Mesenchymal stem cell (in vitro differentiated cells and primary cell): ENCODE data around the gene SEMA3A. TPM values are rescaled to one million over a fixed set of nuclear protein-coding genes. Genes with fewer than 3 reads are reported as not detected.
"Not testable (repeated sequence)": the region's sequence is repeated elsewhere in the genome, so short reads cannot be mapped to it uniquely, and the experiment has no call there.

Experiments
- DNase-seq: peaks from one replicate; pipeline ENCODE4 v3.0.0-alpha.2; 2013
- H2AFZ ChIP-seq: one replicate; pipeline ENCODE4 v1.6.1; 2013; ENCODE audit warnings: low read depth, mild to moderate bottlenecking, control low read depth, inconsistent platforms, low read length, moderate library complexity
- H2AK5ac ChIP-seq: 2 replicates; pipeline ENCODE4 v1.6.1; 2013; ENCODE audit warnings: low read length, moderate library complexity, mild to moderate bottlenecking, inconsistent platforms; ENCODE audit not compliant: severe bottlenecking
- H2BK120ac ChIP-seq: one replicate; pipeline ENCODE4 v1.6.1; 2013; ENCODE audit warnings: low read depth, mild to moderate bottlenecking, inconsistent platforms, low read length, moderate library complexity
- H2BK12ac ChIP-seq, 2 experiments: one replicate each; pipeline ENCODE4 v1.6.1; 2013; ENCODE audit warnings: inconsistent platforms in 2 of 2, low read length in 2 of 2, mild to moderate bottlenecking in 2 of 2, moderate library complexity in 2 of 2, control low read depth in 1 of 2
- H2BK15ac ChIP-seq: one replicate; pipeline ENCODE4 v1.6.1; 2013; ENCODE audit warnings: mild to moderate bottlenecking, low read depth, inconsistent platforms; ENCODE audit not compliant: poor library complexity, severe bottlenecking
- H2BK5ac ChIP-seq: 2 replicates; pipeline ENCODE4 v1.6.1; 2013; ENCODE audit warnings: low read depth, mild to moderate bottlenecking, low read length, control low read depth, inconsistent platforms; ENCODE audit not compliant: poor library complexity, severe bottlenecking
- H3K14ac ChIP-seq, 2 experiments: one replicate each; pipeline ENCODE4 v1.6.1; 2013; ENCODE audit warnings: inconsistent platforms in 2 of 2, low read length in 2 of 2, control low read depth in 1 of 2, mild to moderate bottlenecking in 1 of 2, moderate library complexity in 1 of 2
- H3K18ac ChIP-seq, 2 experiments: one replicate each; pipeline ENCODE4 v1.6.1; 2013; ENCODE audit warnings: inconsistent platforms in 2 of 2, low read length in 2 of 2, control low read depth in 1 of 2, low read depth in 1 of 2, mild to moderate bottlenecking in 1 of 2
- H3K23ac ChIP-seq, 2 experiments: one replicate each; pipeline ENCODE4 v1.6.1; 2013; ENCODE audit warnings: inconsistent platforms in 2 of 2, low read length in 2 of 2, mild to moderate bottlenecking in 2 of 2, moderate library complexity in 2 of 2, control low read depth in 1 of 2
- H3K27ac ChIP-seq: 2 replicates; pipeline ENCODE4 v1.5.1; 2013; ENCODE audit warnings: mild to moderate bottlenecking, moderate library complexity, low read length, control low read depth, inconsistent platforms; ENCODE audit not compliant: poor library complexity, severe bottlenecking
- H3K27me3 ChIP-seq, 2 experiments: 2 replicates each; pipeline versions ENCODE4 v1.6.1 to v1.7.0; 2013; ENCODE audit warnings: low read length in 2 of 2, mild to moderate bottlenecking in 2 of 2, moderate library complexity in 2 of 2, control low read depth in 1 of 2, inconsistent platforms in 1 of 2; ENCODE audit not compliant: control insufficient read depth in 1 of 2, insufficient read depth in 1 of 2
- H3K36me3 ChIP-seq, 2 experiments: 2 replicates each; pipeline versions ENCODE4 v1.6.1 to v1.7.0; 2013; ENCODE audit warnings: low read length in 2 of 2, control low read depth in 1 of 2, inconsistent platforms in 1 of 2, low read depth in 1 of 2, mild to moderate bottlenecking in 1 of 2; ENCODE audit not compliant: insufficient read depth in 2 of 2, control insufficient read depth in 1 of 2
- H3K4ac ChIP-seq, 2 experiments: one replicate each; pipeline ENCODE4 v1.6.1; 2013; ENCODE audit warnings: inconsistent platforms in 2 of 2, low read length in 2 of 2, mild to moderate bottlenecking in 2 of 2, moderate library complexity in 2 of 2, control low read depth in 1 of 2, low read depth in 1 of 2
- H3K4me1 ChIP-seq: 2 replicates; pipeline ENCODE4 v1.6.1; 2013; ENCODE audit warnings: low read depth, low read length, control low read depth; ENCODE audit not compliant: control insufficient read depth, insufficient read depth
- H3K4me2 ChIP-seq: 2 replicates; pipeline ENCODE4 v1.6.1; 2013; ENCODE audit warnings: low read length, mild to moderate bottlenecking, inconsistent platforms; ENCODE audit not compliant: poor library complexity, severe bottlenecking
- H3K4me3 ChIP-seq, 2 experiments: 2 replicates each; pipeline versions ENCODE4 v1.5.1 to v1.7.0; 2013; ENCODE audit warnings: low read length in 2 of 2, mild to moderate bottlenecking in 2 of 2, control low read depth in 1 of 2, low read depth in 1 of 2; ENCODE audit not compliant: insufficient read depth in 1 of 2
- H3K79me1 ChIP-seq: replicated peaks from 2 replicates; pipeline ENCODE4 v1.6.1; 2013; ENCODE audit warnings: mild to moderate bottlenecking, control low read depth, low read length, inconsistent platforms; ENCODE audit not compliant: poor library complexity, severe bottlenecking
- H3K9ac ChIP-seq: 2 replicates; pipeline ENCODE4 v1.7.0; 2013; ENCODE audit warnings: mild to moderate bottlenecking, low read length, moderate library complexity
- H3K9me3 ChIP-seq: 2 replicates; pipeline ENCODE4 v1.7.0; 2013; ENCODE audit warnings: mild to moderate bottlenecking, low read length; ENCODE audit not compliant: control insufficient read depth
- H4K8ac ChIP-seq: one replicate; pipeline ENCODE4 v1.6.1; 2013; ENCODE audit warnings: inconsistent platforms, mild to moderate bottlenecking, low read length, moderate library complexity
- H4K91ac ChIP-seq: one replicate; pipeline ENCODE4 v1.6.1; 2013; ENCODE audit warnings: mild to moderate bottlenecking, low read length, inconsistent platforms
- WGBS: methylation state at CpG from one replicate; pipeline ENCODE4 v1.1.7; 2013; ENCODE audit warnings: mixed read lengths; 5-methylcytosine and 5-hydroxymethylcytosine counted together
- polyA plus RNA-seq, 2 experiments: library from polyadenylated mRNA; stranded (reverse); fragments of 200-250 nt; gene quantifications; one replicate each; pipeline ENCODE4 v1.2.3, GENCODE V29; 2013

SEMA3A gene
- polyA plus RNA-seq (2013, experiment 1 of 2): 73.1 TPM
- polyA plus RNA-seq (2013, experiment 2 of 2): 75.5 TPM

DNA sequence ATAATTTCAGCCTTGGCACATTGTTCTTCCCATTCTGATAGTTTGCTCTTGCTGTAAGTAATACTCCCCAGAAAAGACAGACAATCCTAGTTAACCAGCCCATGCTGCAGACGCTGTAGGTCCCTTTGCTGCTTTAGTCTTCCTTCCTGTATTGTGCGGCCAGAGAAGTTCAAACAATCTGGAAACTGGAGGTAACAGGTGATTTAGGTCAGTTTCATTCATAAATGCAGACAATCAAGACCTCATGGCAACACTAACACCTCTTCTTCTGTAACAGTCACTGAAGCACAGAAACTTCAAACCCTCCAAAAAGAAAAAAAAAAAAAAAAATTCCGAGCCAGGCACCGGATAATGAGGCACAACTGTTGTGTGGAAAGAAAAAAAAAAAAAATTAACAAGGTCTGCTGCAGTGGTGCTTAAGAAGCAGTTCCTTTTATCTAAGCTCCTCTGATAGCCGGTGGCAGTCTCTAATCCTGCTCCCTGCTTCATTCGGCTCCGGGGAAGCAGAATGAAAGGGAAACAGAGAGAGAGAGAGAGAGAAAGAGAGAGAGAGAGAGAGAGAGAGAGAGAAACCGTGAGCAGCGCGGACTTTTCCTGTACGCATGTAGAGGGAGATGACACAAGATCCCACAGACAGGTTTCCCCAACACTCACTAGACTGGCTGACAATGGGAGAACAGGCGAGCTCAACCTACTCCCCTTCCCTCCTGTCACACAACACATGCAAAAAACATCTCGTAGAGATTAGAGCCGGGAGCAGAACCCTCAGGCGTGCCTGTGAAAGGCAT is at the start of gene SEMA3A:
TSS of gene SEMA3A (minus strand) at position 306 of the 788 bp plus-strand sequence. CDS start at position 103, 203 bp downstream.
- Histone ChIP-seq H2BK12ac (peak within 1 kb of the TSS in 1 of 2 experiments; percentile 24), H3K27me3 (no peaks in the 10 kb centered on the region), H3K4ac (peak within 1 kb of the TSS in 1 of 2 experiments; percentile 61), H3K18ac (peak within 1 kb of the TSS; percentile 21 to 75), H3K23ac (no peak within 1 kb of the TSS), H2BK120ac (peak within 1 kb of the TSS; percentile 21), H4K8ac (no peak within 1 kb of the TSS), H3K14ac (no peak within 1 kb of the TSS), H4K91ac (peak within 1 kb of the TSS; percentile 28), H3K9me3 (no peaks in the 10 kb centered on the region), H2BK15ac (no peak within 1 kb of the TSS), H2BK5ac (peak within 1 kb of the TSS; percentile 8), H3K9ac (peak within 1 kb of the TSS; percentile 87), H3K79me1 (no peaks in the 10 kb centered on the region), H3K4me1 (no peaks in the 10 kb centered on the region), H3K4me2 (peak within 1 kb of the TSS; percentile 94), H2AFZ (no peak within 1 kb of the TSS), H2AK5ac (no peak within 1 kb of the TSS), H3K27ac (peak within 1 kb of the TSS; percentile 63), H3K36me3 (no peaks in the 10 kb centered on the region), H3K4me3 (peak within 1 kb of the TSS; percentile 42 to 84)
- peak; percentile 95 for DNase-seq
- WGBS: 0% methylated on average over 10 of the region's 15 CpGs

GRCh38 chr7:84243037-84243436 is 48.4 kb upstream of the SEMA3A start:
- H4K91ac ChIP-seq, H3K4me1 ChIP-seq, H2BK5ac ChIP-seq, H2BK120ac ChIP-seq, H3K4ac ChIP-seq, H3K36me3 ChIP-seq, H2BK12ac ChIP-seq, H3K27me3 ChIP-seq, H3K4me3 ChIP-seq, H3K4me2 ChIP-seq, H3K27ac ChIP-seq, H2AFZ ChIP-seq, H3K23ac ChIP-seq, H3K14ac ChIP-seq, H3K9ac ChIP-seq, H3K79me1 ChIP-seq, H3K18ac ChIP-seq, H4K8ac ChIP-seq, H2BK15ac ChIP-seq, DNase-seq, H2AK5ac ChIP-seq: not testable (repeated sequence)
- H3K9me3 ChIP-seq: peaks cover 11% of the 10 kb centered on the region
- WGBS: 94% methylated on average over 5 of the region's 6 CpGs

DNA sequence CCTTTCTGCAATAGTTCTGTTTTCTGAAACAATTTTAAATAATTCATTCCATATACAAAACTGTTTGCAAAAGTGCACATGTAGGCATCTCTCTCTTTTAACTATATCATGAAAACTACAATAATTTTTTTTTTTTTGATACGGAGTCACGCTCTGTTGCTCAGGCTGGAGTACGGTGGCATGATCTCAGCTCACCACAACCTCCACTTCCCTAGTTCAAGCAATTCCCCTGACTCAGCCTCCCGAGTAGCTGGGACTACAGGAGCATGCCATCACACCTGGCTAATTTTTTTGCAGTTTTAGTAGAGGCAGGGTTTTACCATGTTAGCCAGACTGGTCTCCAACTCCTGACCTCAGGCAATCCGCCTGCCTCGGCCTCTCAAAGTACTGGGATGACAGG is 44.0 kb upstream of the SEMA3A start:
- H3K4ac ChIP-seq: no peak overlapping the region
- H3K27me3 ChIP-seq: no peaks in the 10 kb centered on the region
- H3K4me1 ChIP-seq: peaks cover 2% of the 10 kb centered on the region
- no peaks in the 10 kb centered on the region for H3K9me3 ChIP-seq
- H3K36me3 ChIP-seq: no peaks in the 10 kb centered on the region
- H3K14ac ChIP-seq: no peak overlapping the region
- no peak overlapping the region for H3K4me2 ChIP-seq
- no peak overlapping the region for H2BK120ac ChIP-seq
- no peak overlapping the region for H2BK15ac ChIP-seq
- H3K9ac ChIP-seq: no peak overlapping the region
- H3K23ac ChIP-seq: no peak overlapping the region
- no peak overlapping the region for H3K4me3 ChIP-seq
- H4K8ac ChIP-seq: no peak overlapping the region
- WGBS: 90% methylated on average over 6 of the region's 6 CpGs
- H2AFZ ChIP-seq: no peak overlapping the region
- H3K18ac ChIP-seq: peak overlapping the region in 1 of 2 experiments; percentile 57
- no peaks in the 10 kb centered on the region for H3K79me1 ChIP-seq
- no peak for DNase-seq
- no peak overlapping the region for H2BK5ac ChIP-seq
- no peak overlapping the region for H2AK5ac ChIP-seq
- H4K91ac ChIP-seq: no peak overlapping the region
- H3K27ac ChIP-seq: peak overlapping the region; percentile 10
- H2BK12ac ChIP-seq: no peak overlapping the region

DNA sequence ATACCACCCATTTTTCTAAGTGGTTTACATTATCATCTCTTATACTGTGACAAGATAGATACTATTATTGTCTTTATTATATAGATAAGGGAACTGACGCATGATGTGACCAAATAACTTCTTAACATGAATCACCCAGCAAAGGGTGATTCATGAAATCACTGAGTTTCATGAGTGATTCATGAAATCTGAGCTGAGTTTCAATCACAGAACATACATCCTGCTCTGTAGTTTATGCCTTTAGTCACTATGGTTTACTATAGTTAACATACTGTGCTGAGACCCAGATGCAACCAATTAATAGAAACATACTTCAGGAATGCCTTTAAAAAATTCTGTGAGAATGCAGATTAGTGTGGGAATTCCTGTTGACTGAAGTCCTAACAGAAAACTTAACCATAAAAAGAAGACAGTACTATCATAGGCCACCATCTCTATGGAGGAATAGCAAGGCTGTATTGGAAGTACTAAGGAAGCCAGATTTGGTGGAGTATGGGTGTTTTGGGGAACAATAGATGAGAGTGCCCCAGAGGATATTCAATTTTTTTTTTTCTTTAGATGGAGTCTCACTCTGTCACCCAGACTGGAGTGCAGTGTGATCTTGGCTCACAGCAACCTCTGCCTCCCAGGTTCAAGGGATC is 43.1 kb upstream of the SEMA3A start:
- Histone ChIP-seq H3K79me1 (no peaks in the 10 kb centered on the region), H4K91ac (no peak overlapping the region), H3K23ac (no peak overlapping the region), H2AFZ (no peak overlapping the region), H3K4me1 (peaks cover 2% of the 10 kb centered on the region), H3K4ac (no peak overlapping the region), H3K18ac (peak overlapping the region in 1 of 2 experiments; percentile 12), H2BK12ac (peak overlapping the region in 1 of 2 experiments; percentile 66), H3K9me3 (no peaks in the 10 kb centered on the region), H3K9ac (no peak overlapping the region), H2BK120ac (no peak overlapping the region), H3K27ac (peak overlapping the region; percentile 51), H3K4me2 (no peak overlapping the region), H3K36me3 (no peaks in the 10 kb centered on the region), H2BK15ac (no peak overlapping the region), H3K4me3 (no peak overlapping the region), H3K27me3 (no peaks in the 10 kb centered on the region), H2AK5ac (no peak overlapping the region), H3K14ac (no peak overlapping the region), H4K8ac (no peak overlapping the region), H2BK5ac (no peak overlapping the region)
- DNase-seq: peak; percentile 93
- no CpG with 5 or more reads among the region's 1 CpG for WGBS
